ENCODE data around the gene SLC30A2.

DNA sequence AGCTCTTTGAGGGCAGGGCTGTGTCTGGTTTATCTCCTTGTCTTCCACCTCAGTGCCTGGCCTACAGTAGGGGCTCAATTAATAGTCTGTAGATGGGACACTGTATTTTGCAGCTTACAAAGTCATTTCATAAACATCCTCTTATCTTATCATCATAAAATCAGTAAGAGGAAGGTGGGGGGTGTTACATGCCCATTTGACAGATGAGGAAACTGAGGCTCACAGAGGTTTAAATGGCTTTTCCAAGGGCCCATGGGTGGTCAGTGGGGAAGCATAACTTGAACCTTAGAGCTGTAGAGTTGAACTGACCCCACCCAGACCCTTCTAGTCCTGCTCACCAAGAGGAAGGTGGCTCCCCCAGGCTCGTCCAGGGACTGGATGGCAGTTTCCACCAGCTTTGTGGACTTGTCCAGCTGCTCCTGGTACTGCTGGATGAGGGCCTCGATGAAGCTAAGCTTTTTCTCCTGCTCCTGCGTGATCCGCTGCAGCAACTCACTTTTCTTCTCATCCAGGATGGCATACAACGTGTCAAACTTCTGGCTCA lies 12.2 kb upstream of the SLC30A2 start:
- no peak for TF ChIP-seq CTCF (IDR thresholded peaks at IDR 0.05)
- no peak for TF ChIP-seq POLR2A (IDR thresholded peaks at IDR 0.05)
